Stimulated activated CD8-positive, alpha-beta memory T cell treated with anti-CD3 and anti-CD28 coated beads, Interleukin-15, amount 100 ng/mL, for 24 hours (primary cell): ENCODE measurements around the gene CHD1L.
"Not testable (repeated sequence)": the region's sequence is repeated elsewhere in the genome, so short reads cannot be mapped to it uniquely, and the experiment has no call there.

Source experiments
- DNase-seq: peaks from one replicate; pipeline ENCODE4 v3.0.0-alpha.2; 2020; ENCODE audit warnings: low read depth

The CHD1L gene

GRCh38 chr1:147233903-147234302 lies 8.6 kb upstream of the CHD1L start:
- not testable (repeated sequence) for DNase-seq

- no peak for DNase-seq
Measured at GRCh38 chr1:147235822-147236221, 6.7 kb upstream of the CHD1L start.

- no peak for DNase-seq
Measured at GRCh38 chr1:147236448-147236847, 6.0 kb upstream of the CHD1L start.

GRCh38 chr1:147236959-147237791 lies 5.3 kb upstream of the CHD1L start:
- DNase-seq = no peak

GRCh38 chr1:147238053-147238902 lies 4.2 kb upstream of the CHD1L start:
- DNase-seq = no peak

GRCh38 chr1:147238925-147239820 lies 3.3 kb upstream of the CHD1L start:
- DNase-seq = no peak

GRCh38 chr1:147240131-147240721 lies 2.3 kb upstream of the CHD1L start:
- DNase-seq = not testable (repeated sequence)

GRCh38 chr1:147241934-147242448 lies 493 bp upstream of the CHD1L start:
- DNase-seq = no peak

GRCh38 chr1:147243228-147243685 lies 773 bp downstream of the CHD1L start:
- no peak for DNase-seq

GRCh38 chr1:147243841-147244240 lies 1.4 kb downstream of the CHD1L start:
- no peak for DNase-seq

GRCh38 chr1:147245129-147245528 lies 2.6 kb downstream of the CHD1L start:
- DNase-seq = no peak

GRCh38 chr1:147245586-147246021 lies 3.1 kb downstream of the CHD1L start:
- DNase-seq = no peak

GRCh38 chr1:147246044-147246690 lies 3.7 kb downstream of the CHD1L start:
- no peak for DNase-seq

- DNase-seq = no peak
Measured at GRCh38 chr1:147246910-147247655, 4.6 kb downstream of the CHD1L start.

GRCh38 chr1:147247656-147248238 lies 5.3 kb downstream of the CHD1L start:
- no peak for DNase-seq

GRCh38 chr1:147252540-147252939 lies 10.1 kb downstream of the CHD1L start:
- DNase-seq = no peak

GRCh38 chr1:147260956-147261355 lies 18.5 kb downstream of the CHD1L start:
- DNase-seq = no peak

- DNase-seq = no peak
Measured at GRCh38 chr1:147264158-147264768, 21.8 kb downstream of the CHD1L start.

GRCh38 chr1:147266381-147266780 lies 23.9 kb downstream of the CHD1L start:
- DNase-seq = no peak
